Upper lobe of left lung (tissue), 6 donors: ENCODE measurements around the gene PRKCA. TPM values are rescaled to one million over a fixed set of nuclear protein-coding genes. Genes with fewer than 3 reads are reported as not detected.

Experiments
- ATAC-seq, 2 donors: fragments of 200-7000 bp; cut with Tn5 transposase; one replicate each; pipeline ENCODE4 v1.9.1; 2022; ENCODE audit warnings: mild to moderate bottlenecking in 2 of 2, moderate library complexity in 2 of 2; ENCODE audit not compliant: low FRiP score in 2 of 2
- DNase-seq, 2 donors: peaks; one replicate each; pipeline ENCODE4 v3.0.0-alpha.2; 2019 to 2020
- H3K27ac ChIP-seq, 4 donors: fragments of 200-600 bp; sonication (generic); one replicate each; pipeline ENCODE4 v1.5.1; 2016 to 2019
- H3K27me3 ChIP-seq, 4 donors: fragments of 200-600 bp; sonication (generic); one replicate each; pipeline ENCODE4 v1.5.1; 2017 to 2019
- H3K36me3 ChIP-seq, 4 donors: fragments of 200-600 bp; sonication (generic); one replicate each; pipeline ENCODE4 v1.5.1; 2016 to 2019
- H3K4me1 ChIP-seq, 4 donors: fragments of 200-600 bp; sonication (generic); one replicate each; pipeline ENCODE4 v1.5.1; 2018 to 2019
- H3K4me3 ChIP-seq, 4 donors: fragments of 200-600 bp; sonication (generic); one replicate each; pipeline ENCODE4 v1.5.1; 2017 to 2019; ENCODE audit warnings: mild to moderate bottlenecking in 2 of 4, moderate library complexity in 1 of 4
- H3K9me3 ChIP-seq, 4 donors: fragments of 200-600 bp; sonication (generic); one replicate each; pipeline ENCODE4 v1.5.1; 2018 to 2019
- EP300 ChIP-seq, 4 donors: sonication (generic); formaldehyde crosslinking; IDR thresholded peaks; one replicate each; pipeline ENCODE4 v1.5.1; 2017; ENCODE audit warnings: antibody characterized with exemption in 4 of 4, control low read depth in 2 of 4
- POLR2A ChIP-seq, 4 donors: fragments of 450-650 bp; IDR thresholded peaks; one replicate each; pipeline ENCODE4 v1.5.1; 2016 to 2017; ENCODE audit warnings: antibody characterized with exemption in 4 of 4, mild to moderate bottlenecking in 2 of 4
- POLR2AphosphoS5 ChIP-seq, 2 donors: sonication (generic); formaldehyde crosslinking; IDR thresholded peaks; one replicate each; pipeline ENCODE4 v1.5.1; 2017; ENCODE audit warnings: antibody characterized with exemption in 2 of 2
- WGBS, 2 donors: methylation state at CpG; one replicate each; pipeline ENCODE4 v1.1.5; 2017 to 2018; 5-methylcytosine and 5-hydroxymethylcytosine counted together
- total RNA-seq, 6 donors: library from RNA; depleted of rRNA in 4 of 6; stranded (reverse); fragments of >200 nt in 4 of 6; gene quantifications; one replicate each; pipeline versions ENCODE4 v1.1.0 to v1.2.1, GENCODE V29; 2016 to 2021
- TF ChIP-seq, protein P1 (sequence below), 6 experiments: fragments of 450-650 bp in 4 of 6; fragments of 200-600 bp in 2 of 6; sonication (generic) in 2 of 6; IDR thresholded peaks; one replicate each; pipeline ENCODE4 v1.5.1; 2016 to 2019; ENCODE audit warnings: antibody characterized with exemption in 6 of 6
- donor health status: DM: no; HTN: no; CAD: no; lungs with moderate emphysema.
- donor health status: DM: no; HTN: yes; CAD: no; lungs with severe emphysema.

Gene PRKCA
- total RNA-seq, 6 donors from 2014 or later, result 10.9 to 29.3 (median 18.0) TPM

DNA sequence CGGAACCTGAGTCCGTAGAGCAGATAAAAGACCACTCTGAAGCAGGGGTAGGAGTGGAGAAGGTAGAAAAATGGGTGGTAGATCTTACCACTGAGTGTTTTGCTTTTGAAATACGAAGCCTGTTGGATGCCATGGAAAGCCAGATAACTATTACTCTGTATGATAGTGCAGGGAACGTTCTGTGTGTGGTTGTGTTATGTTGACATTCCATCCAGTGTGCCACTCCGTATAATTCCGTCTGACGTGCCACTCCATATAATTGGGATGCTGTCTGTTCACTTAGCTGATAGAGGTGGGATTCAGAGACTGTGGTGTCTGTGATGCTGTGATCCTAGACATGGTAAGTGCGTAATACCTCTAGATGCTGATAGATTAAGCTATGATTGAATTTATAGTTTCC is 269.3 kb downstream of the PRKCA start:
- Histone ChIP-seq H3K4me3 (no peak overlapping the region), H3K4me1 (peaks cover 0 to 6% (median 0%) of the 10 kb centered on the region in 4 donors), H3K27ac (no peak overlapping the region), H3K9me3 (no peaks in the 10 kb centered on the region), H3K27me3 (no peaks in the 10 kb centered on the region), H3K36me3 (no peaks in the 10 kb centered on the region)
- 87 to 89% methylated on average over 8 of the region's 8 CpGs for WGBS, 2 donors
- TF ChIP-seq EP300 (IDR thresholded peaks at IDR 0.05) (no peak), POLR2AphosphoS5 (IDR thresholded peaks at IDR 0.05) (no peak), POLR2A (IDR thresholded peaks at IDR 0.05) (no peak)
- TF ChIP-seq, protein P1, sequence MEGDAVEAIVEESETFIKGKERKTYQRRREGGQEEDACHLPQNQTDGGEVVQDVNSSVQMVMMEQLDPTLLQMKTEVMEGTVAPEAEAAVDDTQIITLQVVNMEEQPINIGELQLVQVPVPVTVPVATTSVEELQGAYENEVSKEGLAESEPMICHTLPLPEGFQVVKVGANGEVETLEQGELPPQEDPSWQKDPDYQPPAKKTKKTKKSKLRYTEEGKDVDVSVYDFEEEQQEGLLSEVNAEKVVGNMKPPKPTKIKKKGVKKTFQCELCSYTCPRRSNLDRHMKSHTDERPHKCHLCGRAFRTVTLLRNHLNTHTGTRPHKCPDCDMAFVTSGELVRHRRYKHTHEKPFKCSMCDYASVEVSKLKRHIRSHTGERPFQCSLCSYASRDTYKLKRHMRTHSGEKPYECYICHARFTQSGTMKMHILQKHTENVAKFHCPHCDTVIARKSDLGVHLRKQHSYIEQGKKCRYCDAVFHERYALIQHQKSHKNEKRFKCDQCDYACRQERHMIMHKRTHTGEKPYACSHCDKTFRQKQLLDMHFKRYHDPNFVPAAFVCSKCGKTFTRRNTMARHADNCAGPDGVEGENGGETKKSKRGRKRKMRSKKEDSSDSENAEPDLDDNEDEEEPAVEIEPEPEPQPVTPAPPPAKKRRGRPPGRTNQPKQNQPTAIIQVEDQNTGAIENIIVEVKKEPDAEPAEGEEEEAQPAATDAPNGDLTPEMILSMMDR (IDR thresholded peaks at IDR 0.05), result no peak
- no peak for DNase-seq
- no peak for ATAC-seq

DNA sequence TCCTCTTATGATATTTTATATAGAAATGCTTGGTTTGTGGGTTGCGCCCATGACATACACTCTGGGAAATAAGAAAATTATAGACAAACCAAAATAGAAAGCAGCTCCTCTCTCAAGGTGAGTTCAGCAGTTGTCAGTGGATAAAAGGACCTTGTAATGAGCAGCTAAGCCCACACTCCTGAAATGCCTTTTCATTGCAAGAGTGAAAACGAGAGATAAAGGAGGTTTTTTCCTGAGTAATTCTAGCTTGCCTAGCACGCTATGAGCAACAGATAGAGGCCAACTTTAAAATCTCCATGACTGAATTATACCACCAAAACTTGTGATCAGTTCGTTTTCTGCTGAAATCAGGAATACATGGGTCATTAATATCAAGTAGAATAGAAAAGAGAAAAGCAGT is 270.7 kb downstream of the PRKCA start:
- H3K27ac ChIP-seq, result no peak overlapping the region
- H3K27me3 ChIP-seq, result no peaks in the 10 kb centered on the region
- DNase-seq, result no peak
- no peaks in the 10 kb centered on the region for H3K36me3 ChIP-seq
- no peak overlapping the region for H3K4me3 ChIP-seq
- WGBS, 2 donors, result 65 to 81% methylated on average over 4 of the region's 4 CpGs
- H3K9me3 ChIP-seq, result no peaks in the 10 kb centered on the region
- peaks cover 0 to 2% (median 0%) of the 10 kb centered on the region in 4 donors for H3K4me1 ChIP-seq
- no peak for ATAC-seq
- TF ChIP-seq POLR2AphosphoS5 (IDR thresholded peaks at IDR 0.05) (no peak), POLR2A (IDR thresholded peaks at IDR 0.05) (no peak), EP300 (IDR thresholded peaks at IDR 0.05) (no peak)
- TF ChIP-seq, protein P1 (IDR thresholded peaks at IDR 0.05), result no peak

DNA sequence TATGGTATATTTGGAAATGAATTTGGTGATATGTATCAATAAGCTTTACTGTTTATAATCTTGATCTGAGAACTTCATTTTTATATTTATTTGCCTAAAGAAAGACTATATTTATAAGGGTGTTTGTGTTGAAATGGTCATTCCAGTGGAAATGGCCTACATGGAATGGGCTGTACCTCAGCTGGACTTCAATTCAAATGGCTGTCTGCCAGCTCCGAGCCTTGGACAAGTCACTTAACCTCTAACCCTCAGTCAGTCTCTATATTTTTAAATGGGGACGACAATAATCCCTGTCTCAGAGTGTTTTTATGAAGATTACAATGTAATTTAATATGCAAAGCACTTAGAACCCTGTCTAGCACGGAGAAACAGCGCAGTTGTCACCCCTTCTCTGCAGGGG is 271.7 kb downstream of the PRKCA start:
- H3K4me3 ChIP-seq, result no peak overlapping the region
- ATAC-seq, result no peak
- peaks cover 0 to 6% (median 2%) of the 10 kb centered on the region in 4 donors for H3K4me1 ChIP-seq
- WGBS, 2 donors, result 86% methylated on average over 4 of the region's 4 CpGs
- no peaks in the 10 kb centered on the region for H3K27me3 ChIP-seq
- no peaks in the 10 kb centered on the region for H3K9me3 ChIP-seq
- H3K27ac ChIP-seq, result no peak overlapping the region
- no peaks in the 10 kb centered on the region for H3K36me3 ChIP-seq
- TF ChIP-seq POLR2AphosphoS5 (IDR thresholded peaks at IDR 0.05), result no peak
- TF ChIP-seq POLR2A (IDR thresholded peaks at IDR 0.05), result no peak
- no peak for TF ChIP-seq EP300 (IDR thresholded peaks at IDR 0.05)
- TF ChIP-seq, protein P1 (IDR thresholded peaks at IDR 0.05), result no peak
- no peak for DNase-seq

DNA sequence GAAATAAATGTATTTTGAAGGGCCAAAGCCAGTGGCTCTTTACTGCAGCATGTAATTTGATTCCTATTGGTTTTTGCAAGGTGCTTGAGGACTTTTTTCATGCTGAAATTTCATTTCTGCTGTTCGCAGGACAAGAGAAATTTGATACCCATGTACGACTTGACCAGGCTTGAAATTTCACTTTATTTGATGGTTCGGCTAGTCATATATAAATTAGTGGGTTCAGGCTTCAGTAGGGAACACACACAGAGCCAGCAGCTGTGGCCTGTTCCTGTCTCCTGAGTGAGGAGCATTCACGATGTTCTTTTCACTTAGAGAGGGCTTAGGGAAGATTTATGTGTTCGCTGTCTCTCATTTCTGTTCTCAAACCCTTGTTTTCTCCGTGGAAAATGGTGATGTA is 274.1 kb downstream of the PRKCA start:
- WGBS, 2 donors, result 60 to 79% methylated on average over 6 of the region's 6 CpGs
- no peaks in the 10 kb centered on the region for H3K36me3 ChIP-seq

DNA sequence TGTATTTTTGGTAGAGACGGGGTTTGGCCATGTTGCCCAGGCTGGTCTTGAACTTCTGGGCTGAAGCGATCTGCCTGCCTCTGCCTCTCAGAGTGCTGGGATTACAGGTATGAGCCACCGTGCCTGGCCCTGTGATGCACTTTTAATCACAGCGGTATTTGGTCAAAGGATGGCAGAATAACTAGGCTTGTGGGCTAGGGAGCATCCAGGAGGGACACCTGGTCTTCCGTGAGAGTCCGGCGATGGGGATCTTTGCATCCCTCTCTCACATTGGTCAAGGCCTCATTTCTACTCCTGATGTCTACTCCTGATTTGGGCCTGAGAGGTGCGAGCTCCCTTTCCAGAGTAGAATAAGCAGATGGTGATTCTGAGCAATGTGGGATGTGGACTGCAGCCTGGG is 274.6 kb downstream of the PRKCA start:
- no peak for DNase-seq
- Histone ChIP-seq H3K27ac (no peak overlapping the region), H3K4me1 (peaks cover 0 to 16% (median 10%) of the 10 kb centered on the region in 4 donors), H3K9me3 (no peaks in the 10 kb centered on the region), H3K27me3 (no peaks in the 10 kb centered on the region), H3K4me3 (no peak overlapping the region), H3K36me3 (no peaks in the 10 kb centered on the region)
- 94 to 95% methylated on average over 4 to 8 of the region's 8 CpGs for WGBS, 2 donors
- ATAC-seq, result no peak
- TF ChIP-seq POLR2A (IDR thresholded peaks at IDR 0.05) (no peak), EP300 (IDR thresholded peaks at IDR 0.05) (no peak), POLR2AphosphoS5 (IDR thresholded peaks at IDR 0.05) (no peak)
- TF ChIP-seq, protein P1 (IDR thresholded peaks at IDR 0.05), result no peak

More for the DNA sequence above, 274.1 kb downstream of the PRKCA start:
- Histone ChIP-seq H3K9me3 (no peaks in the 10 kb centered on the region), H3K27me3 (no peaks in the 10 kb centered on the region), H3K4me3 (no peak overlapping the region), H3K4me1 (peaks cover 0 to 16% (median 10%) of the 10 kb centered on the region in 4 donors), H3K27ac (no peak overlapping the region)
- DNase-seq, result no peak
- no peak for ATAC-seq
- TF ChIP-seq POLR2A (IDR thresholded peaks at IDR 0.05), result no peak
- no peak for TF ChIP-seq POLR2AphosphoS5 (IDR thresholded peaks at IDR 0.05)
- TF ChIP-seq, protein P1 (IDR thresholded peaks at IDR 0.05), result no peak
